Measurements from ENCODE around the gene LARGE1.

LARGE1 gene

DNA sequence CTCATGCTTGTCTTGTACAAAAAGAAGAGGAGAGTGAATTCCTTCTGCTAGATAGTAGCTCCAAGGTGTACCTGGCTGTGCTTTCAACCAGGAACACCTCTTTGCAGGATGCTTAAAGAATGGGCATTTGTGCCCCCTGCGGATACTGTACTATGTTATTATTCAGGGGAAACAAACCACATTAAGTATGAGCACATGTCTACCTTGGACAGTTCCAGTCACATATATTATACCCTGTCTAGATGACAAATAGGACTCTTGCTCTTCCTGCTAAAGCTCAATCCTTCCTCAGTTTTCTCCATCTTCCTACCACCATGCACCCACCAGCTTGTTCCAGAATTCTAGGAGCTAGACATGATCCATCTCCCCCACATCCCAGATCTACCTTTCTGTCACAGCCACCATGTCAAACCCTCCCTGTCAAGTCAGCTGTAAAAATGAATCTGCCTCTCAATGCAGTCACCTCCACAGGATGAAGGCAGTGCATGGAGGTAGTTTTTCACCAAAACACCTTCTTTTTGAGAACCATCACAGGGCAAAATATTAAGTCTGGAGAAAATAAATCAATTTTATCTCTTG, 337.4 kb downstream of the LARGE1 start:
- no peaks in the 10 kb centered on the region for H3K27me3 ChIP-seq (ENCODE audit: control insufficient read depth in 1 of 2, insufficient read depth in 2 of 2, low read length in 2 of 2)
- no peak overlapping the region for H3K9ac ChIP-seq (ENCODE audit: low read length)
- no peaks in the 10 kb centered on the region for H3K36me3 ChIP-seq (ENCODE audit: insufficient read depth, low read length)
- no peaks in the 10 kb centered on the region for H3K9me3 ChIP-seq (ENCODE audit: low read length)
- H3K4me1 ChIP-seq (ENCODE audit: insufficient read depth, low read length): peaks cover 9% of the 10 kb centered on the region
- H3K4me3 ChIP-seq (ENCODE audit: low read depth in 1 of 2, low read length in 2 of 2): no peak overlapping the region
- H3K27ac ChIP-seq (ENCODE audit: low read depth, low read length): no peak overlapping the region

- Histone ChIP-seq H3K9ac (ENCODE audit: low read length) (no peak overlapping the region), H3K4me1 (ENCODE audit: insufficient read depth, low read length) (peaks cover 15% of the 10 kb centered on the region), H3K27me3 (ENCODE audit: control insufficient read depth in 1 of 2, insufficient read depth in 2 of 2, low read length in 2 of 2) (no peaks in the 10 kb centered on the region), H3K27ac (ENCODE audit: low read depth, low read length) (no peak overlapping the region), H3K9me3 (ENCODE audit: low read length) (no peaks in the 10 kb centered on the region), H3K4me3 (ENCODE audit: low read depth in 1 of 2, low read length in 2 of 2) (no peak overlapping the region), H3K36me3 (ENCODE audit: insufficient read depth, low read length) (no peaks in the 10 kb centered on the region)
Observed at GRCh38 chr22:33580310-33580709, 340.0 kb downstream of the LARGE1 start.

DNA sequence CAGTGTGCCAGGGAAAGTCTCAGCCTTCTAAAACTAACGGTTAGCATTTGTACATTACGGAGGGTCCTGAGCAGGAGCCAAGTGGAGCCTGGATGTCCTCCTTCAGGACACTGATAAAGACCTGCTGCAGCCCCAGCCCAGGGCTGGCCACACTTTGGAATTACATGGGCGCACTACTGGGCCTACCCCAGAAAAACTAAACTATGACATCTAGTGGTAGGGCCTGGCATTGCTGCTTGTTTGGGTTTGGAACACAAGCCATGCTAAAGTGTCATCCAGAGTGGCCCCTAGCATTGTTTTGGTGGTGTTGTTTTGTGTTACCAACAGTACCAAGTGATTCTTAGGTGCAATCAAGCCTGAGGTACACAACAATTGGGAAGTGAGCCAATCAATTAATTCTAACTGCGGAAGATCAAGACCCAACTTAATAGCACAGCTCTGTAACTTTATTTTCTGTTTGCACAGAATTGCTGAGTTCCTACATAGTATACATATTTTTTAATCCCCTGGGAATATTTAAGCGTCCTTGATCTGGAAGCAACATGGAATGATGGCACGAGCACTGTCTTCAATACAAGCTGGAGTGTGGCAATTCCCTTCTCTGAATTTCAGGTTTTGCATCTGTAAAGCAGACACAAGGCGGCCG, 340.7 kb downstream of the LARGE1 start:
- no peaks in the 10 kb centered on the region for H3K36me3 ChIP-seq (ENCODE audit: insufficient read depth, low read length)
- no peaks in the 10 kb centered on the region for H3K9me3 ChIP-seq (ENCODE audit: low read length)
- H3K27me3 ChIP-seq (ENCODE audit: control insufficient read depth in 1 of 2, insufficient read depth in 2 of 2, low read length in 2 of 2): no peaks in the 10 kb centered on the region
- H3K4me3 ChIP-seq (ENCODE audit: low read depth in 1 of 2, low read length in 2 of 2): no peak overlapping the region
- no peak overlapping the region for H3K9ac ChIP-seq (ENCODE audit: low read length)
- peaks cover 15% of the 10 kb centered on the region for H3K4me1 ChIP-seq (ENCODE audit: insufficient read depth, low read length)
- H3K27ac ChIP-seq (ENCODE audit: low read depth, low read length): no peak overlapping the region

DNA sequence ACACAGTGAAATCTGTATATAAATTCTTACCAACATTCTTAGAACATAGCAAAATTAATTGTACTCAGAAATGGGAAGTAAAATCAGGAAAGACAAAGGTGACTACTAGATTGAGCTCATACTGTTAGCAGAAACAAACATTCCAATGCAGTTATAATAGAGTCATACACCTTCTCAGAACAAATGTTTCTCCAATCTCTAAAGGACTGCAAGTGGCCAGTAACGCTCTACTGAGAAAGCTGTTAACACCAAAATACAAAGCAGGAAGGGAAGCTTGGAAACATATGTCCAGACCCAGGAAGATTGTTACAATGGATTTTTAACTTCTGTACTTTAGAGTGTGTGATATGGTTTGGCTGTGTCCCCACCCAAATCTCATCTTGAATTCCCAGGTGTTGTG, 341.5 kb downstream of the LARGE1 start:
- Histone ChIP-seq H3K9me3 (ENCODE audit: low read length) (no peaks in the 10 kb centered on the region), H3K4me1 (ENCODE audit: insufficient read depth, low read length) (peaks cover 15% of the 10 kb centered on the region), H3K4me3 (ENCODE audit: low read depth in 1 of 2, low read length in 2 of 2) (no peak overlapping the region), H3K36me3 (ENCODE audit: insufficient read depth, low read length) (no peaks in the 10 kb centered on the region), H3K27ac (ENCODE audit: low read depth, low read length) (no peak overlapping the region), H3K9ac (ENCODE audit: low read length) (no peak overlapping the region), H3K27me3 (ENCODE audit: control insufficient read depth in 1 of 2, insufficient read depth in 2 of 2, low read length in 2 of 2) (no peaks in the 10 kb centered on the region)

DNA sequence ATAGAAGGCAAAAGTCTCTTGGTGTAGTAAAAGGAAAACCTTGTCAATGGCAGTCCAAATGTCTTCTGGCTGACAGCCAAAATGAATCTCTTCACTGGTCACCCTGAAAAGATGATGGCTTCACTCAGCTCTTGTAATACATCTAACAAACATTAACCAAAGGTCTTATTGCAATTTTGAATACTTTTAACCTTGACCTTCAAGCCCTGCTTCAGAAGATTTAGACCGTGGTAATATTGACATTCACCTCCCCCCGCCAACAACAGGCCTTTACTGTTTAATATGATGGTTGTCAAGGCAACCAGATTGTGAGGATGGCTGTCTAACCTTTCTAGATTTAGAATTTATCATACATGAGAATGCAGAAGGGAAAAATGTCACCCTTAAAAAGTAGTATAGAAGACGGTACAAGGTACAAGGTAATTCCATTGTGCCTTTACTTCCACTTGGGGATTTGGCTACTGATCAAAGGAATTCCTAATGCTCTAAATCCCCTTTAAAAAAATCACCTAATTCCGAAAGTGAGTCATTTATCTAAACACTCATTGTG, 342.3 kb downstream of the LARGE1 start:
- Histone ChIP-seq H3K27ac (ENCODE audit: low read depth, low read length) (no peak overlapping the region), H3K9me3 (ENCODE audit: low read length) (no peaks in the 10 kb centered on the region)

GRCh38 chr22:33576205-33576604, 344.1 kb downstream of the LARGE1 start:
- Histone ChIP-seq H3K9ac (ENCODE audit: low read length) (no peak overlapping the region), H3K4me3 (ENCODE audit: low read depth in 1 of 2, low read length in 2 of 2) (no peak overlapping the region), H3K27ac (ENCODE audit: low read depth, low read length) (no peak overlapping the region), H3K9me3 (ENCODE audit: low read length) (no peaks in the 10 kb centered on the region), H3K27me3 (ENCODE audit: control insufficient read depth in 1 of 2, insufficient read depth in 2 of 2, low read length in 2 of 2) (no peaks in the 10 kb centered on the region), H3K36me3 (ENCODE audit: insufficient read depth, low read length) (no peaks in the 10 kb centered on the region), H3K4me1 (ENCODE audit: insufficient read depth, low read length) (peaks cover 15% of the 10 kb centered on the region)

More for the DNA sequence above, 342.3 kb downstream of the LARGE1 start:
- Histone ChIP-seq H3K27me3 (ENCODE audit: control insufficient read depth in 1 of 2, insufficient read depth in 2 of 2, low read length in 2 of 2) (no peaks in the 10 kb centered on the region), H3K4me1 (ENCODE audit: insufficient read depth, low read length) (peaks cover 15% of the 10 kb centered on the region), H3K4me3 (ENCODE audit: low read depth in 1 of 2, low read length in 2 of 2) (no peak overlapping the region), H3K9ac (ENCODE audit: low read length) (no peak overlapping the region), H3K36me3 (ENCODE audit: insufficient read depth, low read length) (no peaks in the 10 kb centered on the region)

DNA sequence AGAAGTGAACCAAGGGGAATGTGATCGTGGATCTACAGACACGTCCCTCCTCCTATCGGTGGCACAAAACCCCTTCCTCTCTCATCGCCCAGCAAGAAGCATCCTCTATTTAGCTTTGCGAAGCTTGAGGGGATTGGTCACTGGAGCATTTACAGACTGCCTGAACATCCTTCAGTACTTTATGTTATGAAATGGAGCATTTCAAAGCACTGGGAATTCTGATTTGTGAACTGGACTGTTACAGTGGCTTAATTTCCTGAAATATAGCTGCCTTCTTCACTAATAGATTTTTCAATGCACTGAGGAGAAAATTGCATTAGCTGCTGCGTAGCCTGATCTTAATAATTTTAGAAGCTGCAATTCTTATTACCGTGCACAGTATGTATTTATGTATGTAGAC, 344.5 kb downstream of the LARGE1 start:
- Histone ChIP-seq H3K4me3 (ENCODE audit: low read depth in 1 of 2, low read length in 2 of 2) (no peak overlapping the region), H3K9ac (ENCODE audit: low read length) (no peak overlapping the region), H3K27me3 (ENCODE audit: control insufficient read depth in 1 of 2, insufficient read depth in 2 of 2, low read length in 2 of 2) (no peaks in the 10 kb centered on the region), H3K27ac (ENCODE audit: low read depth, low read length) (no peak overlapping the region), H3K9me3 (ENCODE audit: low read length) (no peaks in the 10 kb centered on the region), H3K4me1 (ENCODE audit: insufficient read depth, low read length) (peaks cover 15% of the 10 kb centered on the region), H3K36me3 (ENCODE audit: insufficient read depth, low read length) (no peaks in the 10 kb centered on the region)

GRCh38 chr22:33575041-33575440, 345.2 kb downstream of the LARGE1 start:
- Histone ChIP-seq H3K4me3 (ENCODE audit: low read depth in 1 of 2, low read length in 2 of 2) (no peak overlapping the region), H3K27me3 (ENCODE audit: control insufficient read depth in 1 of 2, insufficient read depth in 2 of 2, low read length in 2 of 2) (no peaks in the 10 kb centered on the region), H3K9ac (ENCODE audit: low read length) (no peak overlapping the region), H3K36me3 (ENCODE audit: insufficient read depth, low read length) (no peaks in the 10 kb centered on the region), H3K9me3 (ENCODE audit: low read length) (no peaks in the 10 kb centered on the region), H3K4me1 (ENCODE audit: insufficient read depth, low read length) (peaks cover 15% of the 10 kb centered on the region), H3K27ac (ENCODE audit: low read depth, low read length) (no peak overlapping the region)

DNA sequence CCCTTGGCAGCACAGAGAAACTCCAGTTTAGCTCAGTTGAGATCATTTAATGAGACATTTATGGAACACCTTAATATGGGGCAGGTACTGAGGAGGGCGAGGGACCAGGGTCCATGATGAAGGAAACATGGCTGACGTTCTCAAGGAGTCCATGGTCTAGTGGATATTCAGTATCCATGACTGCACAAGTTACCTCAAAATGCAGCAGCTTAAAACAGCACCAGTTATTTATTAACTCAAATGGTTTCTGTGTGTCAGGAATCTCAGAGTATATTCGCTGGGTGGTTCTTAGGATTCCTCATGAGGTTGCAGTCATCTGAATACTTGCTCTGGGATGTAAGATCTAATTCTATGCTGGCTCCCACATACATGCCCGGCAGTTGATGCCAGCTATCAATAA, 346.8 kb downstream of the LARGE1 start:
- Histone ChIP-seq H3K27me3 (ENCODE audit: control insufficient read depth in 1 of 2, insufficient read depth in 2 of 2, low read length in 2 of 2) (no peaks in the 10 kb centered on the region), H3K27ac (ENCODE audit: low read depth, low read length) (no peak overlapping the region), H3K4me1 (ENCODE audit: insufficient read depth, low read length) (peaks cover 14% of the 10 kb centered on the region), H3K9ac (ENCODE audit: low read length) (no peak overlapping the region), H3K36me3 (ENCODE audit: insufficient read depth, low read length) (no peaks in the 10 kb centered on the region), H3K9me3 (ENCODE audit: low read length) (no peaks in the 10 kb centered on the region), H3K4me3 (ENCODE audit: low read depth in 1 of 2, low read length in 2 of 2) (no peak overlapping the region)

GRCh38 chr22:33572086-33572485, 348.2 kb downstream of the LARGE1 start:
- Histone ChIP-seq H3K9ac (ENCODE audit: low read length) (no peak overlapping the region), H3K9me3 (ENCODE audit: low read length) (no peaks in the 10 kb centered on the region), H3K4me3 (ENCODE audit: low read depth in 1 of 2, low read length in 2 of 2) (no peak overlapping the region), H3K27me3 (ENCODE audit: control insufficient read depth in 1 of 2, insufficient read depth in 2 of 2, low read length in 2 of 2) (no peaks in the 10 kb centered on the region), H3K36me3 (ENCODE audit: insufficient read depth, low read length) (no peaks in the 10 kb centered on the region), H3K4me1 (ENCODE audit: insufficient read depth, low read length) (peaks cover 14% of the 10 kb centered on the region), H3K27ac (ENCODE audit: low read depth, low read length) (no peak overlapping the region)

GRCh38 chr22:33570110-33570509, 350.2 kb downstream of the LARGE1 start:
- H3K9ac ChIP-seq (ENCODE audit: low read length): no peak overlapping the region
- H3K27me3 ChIP-seq (ENCODE audit: control insufficient read depth in 1 of 2, insufficient read depth in 2 of 2, low read length in 2 of 2): no peaks in the 10 kb centered on the region
- no peaks in the 10 kb centered on the region for H3K36me3 ChIP-seq (ENCODE audit: insufficient read depth, low read length)
- H3K4me3 ChIP-seq (ENCODE audit: low read depth in 1 of 2, low read length in 2 of 2): no peak overlapping the region
- no peaks in the 10 kb centered on the region for H3K9me3 ChIP-seq (ENCODE audit: low read length)
- no peak overlapping the region for H3K27ac ChIP-seq (ENCODE audit: low read depth, low read length)
- H3K4me1 ChIP-seq (ENCODE audit: insufficient read depth, low read length): peaks cover 7% of the 10 kb centered on the region

- H3K27ac ChIP-seq (ENCODE audit: low read depth, low read length): no peak overlapping the region
- H3K27me3 ChIP-seq (ENCODE audit: control insufficient read depth in 1 of 2, insufficient read depth in 2 of 2, low read length in 2 of 2): no peaks in the 10 kb centered on the region
- peaks cover 7% of the 10 kb centered on the region for H3K4me1 ChIP-seq (ENCODE audit: insufficient read depth, low read length)
- no peak overlapping the region for H3K9ac ChIP-seq (ENCODE audit: low read length)
- no peaks in the 10 kb centered on the region for H3K9me3 ChIP-seq (ENCODE audit: low read length)
- no peaks in the 10 kb centered on the region for H3K36me3 ChIP-seq (ENCODE audit: insufficient read depth, low read length)
- H3K4me3 ChIP-seq (ENCODE audit: low read depth in 1 of 2, low read length in 2 of 2): no peak overlapping the region
Observed at GRCh38 chr22:33569559-33569958, 350.7 kb downstream of the LARGE1 start.
